Urinary bladder (tissue), 4 donors: ENCODE data around the gene ZNF76. TPM values are rescaled to one million over a fixed set of nuclear protein-coding genes. Genes with fewer than 3 reads are reported as not detected.
A peak's percentile ranks its signal among the peaks of the same experiment; 100 is the strongest.

Experiments
- DNase-seq: peaks from one replicate; pipeline ENCODE4 v3.0.0-alpha.2; 2015; ENCODE audit errors: extremely low spot score
- H3K27ac ChIP-seq: one replicate; pipeline ENCODE4 v1.5.1; 2013; ENCODE audit warnings: low read depth, mild to moderate bottlenecking, moderate library complexity
- H3K36me3 ChIP-seq: one replicate; pipeline ENCODE4 v1.6.1; 2013; ENCODE audit warnings: mild to moderate bottlenecking, moderate library complexity; ENCODE audit not compliant: insufficient read depth
- H3K4me1 ChIP-seq: one replicate; pipeline ENCODE4 v1.6.1; 2013; ENCODE audit warnings: mild to moderate bottlenecking, moderate library complexity; ENCODE audit not compliant: insufficient read depth
- H3K4me3 ChIP-seq: one replicate; pipeline ENCODE4 v1.5.1; 2013; ENCODE audit warnings: low read depth, low read length
- WGBS: extraction: QIAGEN DNeasy Blood & Tissue Kit; methylation state at CpG from one replicate; pipeline ENCODE4 v1.1.7; 2013; 5-methylcytosine and 5-hydroxymethylcytosine counted together
- polyA plus RNA-seq: library from polyadenylated mRNA; stranded (reverse); fragments of 200-250 nt; gene quantifications from one replicate; pipeline ENCODE4 v1.2.3, GENCODE V29; 2013
- total RNA-seq: library from RNA; depleted of rRNA; stranded (reverse); fragments of >200 nt; gene quantifications from one replicate; pipeline ENCODE4 v1.2.3, GENCODE V29; 2014
- donor health status: healthy with polysubstance abuse.
- donor health status: healthy.

Gene ZNF76
- total and polyA plus RNA-seq, 2 donors = 14.5 to 27.8 TPM

- H3K27ac ChIP-seq = no peak overlapping the region
Measured at GRCh38 chr6:35242906-35243305, 16.6 kb upstream of the ZNF76 start.

DNA sequence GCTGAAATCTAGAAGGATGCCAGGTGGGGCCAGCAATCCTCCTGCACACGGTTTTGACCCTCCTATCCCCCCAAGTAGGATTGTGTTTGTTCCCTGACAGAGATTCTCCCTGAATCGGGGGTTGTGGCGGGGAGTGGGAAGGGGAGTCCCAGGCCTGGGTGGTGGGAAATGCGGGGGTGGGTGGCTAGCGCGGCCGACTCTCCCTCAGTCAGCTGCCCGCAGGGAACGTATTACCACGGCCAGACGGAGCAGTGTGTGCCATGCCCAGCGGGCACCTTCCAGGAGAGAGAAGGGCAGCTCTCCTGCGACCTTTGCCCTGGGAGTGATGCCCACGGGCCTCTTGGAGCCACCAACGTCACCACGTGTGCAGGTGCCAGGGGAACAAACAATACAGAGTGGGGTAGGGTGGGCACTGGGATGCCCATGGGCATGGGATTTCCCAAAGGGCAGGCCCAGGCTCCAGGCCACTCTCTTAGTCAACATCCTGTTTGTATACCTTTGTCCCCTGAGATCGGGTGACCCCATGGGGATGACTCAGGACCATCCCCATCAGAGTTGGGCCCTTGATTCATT lies 16.1 kb upstream of the ZNF76 start:
- Histone ChIP-seq H3K4me1 (no peaks in the 10 kb centered on the region), H3K4me3 (no peak overlapping the region), H3K36me3 (no peaks in the 10 kb centered on the region), H3K27ac (no peak overlapping the region)
- DNase-seq = no peak
- WGBS = 88% methylated on average over 17 of the region's 17 CpGs

More at GRCh38 chr6:35242906-35243305, 16.6 kb upstream of the ZNF76 start:
- 94% methylated on average over 13 of the region's 13 CpGs for WGBS
- no peak for DNase-seq
- Histone ChIP-seq H3K4me3 (no peak overlapping the region), H3K36me3 (no peaks in the 10 kb centered on the region), H3K4me1 (no peaks in the 10 kb centered on the region)

GRCh38 chr6:35244551-35244950 lies 15.0 kb upstream of the ZNF76 start:
- Histone ChIP-seq H3K36me3 (no peaks in the 10 kb centered on the region), H3K4me3 (no peak overlapping the region), H3K27ac (no peak overlapping the region), H3K4me1 (no peaks in the 10 kb centered on the region)
- WGBS = 93% methylated on average over 7 of the region's 7 CpGs
- no peak for DNase-seq

DNA sequence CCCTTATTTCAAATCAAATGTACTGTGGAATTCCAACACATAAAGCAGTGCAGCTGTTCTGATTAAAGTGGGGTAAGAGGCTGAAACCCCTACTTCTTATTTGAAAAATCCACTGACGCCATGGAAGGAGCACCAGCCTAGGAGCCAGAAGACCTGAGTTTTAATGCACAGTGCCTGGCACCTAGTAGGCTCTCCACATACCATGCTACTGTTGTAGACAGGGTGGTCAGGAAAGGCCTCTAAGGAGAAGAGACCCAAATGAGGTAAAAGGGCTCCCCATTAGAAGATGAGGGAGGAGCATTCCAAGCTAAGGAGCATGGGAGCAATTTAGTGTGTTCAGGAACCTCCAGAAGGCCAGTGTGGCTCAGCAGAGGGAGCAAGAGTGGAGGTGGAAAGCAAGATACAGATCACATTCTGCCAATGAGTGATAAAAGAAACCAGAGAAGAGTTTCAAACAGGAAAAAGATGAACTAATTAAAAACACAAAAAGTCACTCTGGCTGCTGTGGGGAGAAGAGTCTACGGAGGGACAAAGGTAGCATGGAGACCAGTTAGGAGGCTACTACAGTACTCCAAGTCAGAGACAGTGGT lies 11.8 kb upstream of the ZNF76 start:
- no peak overlapping the region for H3K4me3 ChIP-seq
- H3K4me1 ChIP-seq = no peaks in the 10 kb centered on the region
- DNase-seq = no peak
- H3K27ac ChIP-seq = no peak overlapping the region
- no peaks in the 10 kb centered on the region for H3K36me3 ChIP-seq
- 91% methylated on average over 2 of the region's 2 CpGs for WGBS

- Histone ChIP-seq H3K4me1 (no peaks in the 10 kb centered on the region), H3K4me3 (no peak overlapping the region), H3K36me3 (no peaks in the 10 kb centered on the region), H3K27ac (no peak overlapping the region)
- WGBS = 70% methylated on average over 3 of the region's 3 CpGs
- DNase-seq = no peak
Measured at GRCh38 chr6:35248300-35248699, 11.2 kb upstream of the ZNF76 start.

DNA sequence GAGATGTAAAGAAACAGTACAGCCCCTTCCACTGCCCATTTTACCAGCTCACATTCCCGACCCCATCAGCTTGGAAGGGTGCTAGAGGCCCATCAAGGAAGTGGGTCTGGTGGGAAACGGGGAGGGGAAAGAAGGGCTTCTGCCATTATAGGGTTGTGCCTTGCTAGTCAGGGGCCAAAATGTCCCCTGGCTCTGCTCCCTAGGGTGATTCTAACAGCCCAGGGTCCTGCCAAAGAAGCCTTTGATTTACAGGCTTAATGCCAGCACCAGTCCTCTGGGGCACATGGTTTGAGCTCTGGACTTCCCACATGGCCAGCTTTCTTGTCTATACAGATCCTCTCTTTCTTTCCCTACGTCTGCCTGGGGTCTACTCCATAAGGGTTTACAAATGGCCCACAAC lies 10.6 kb upstream of the ZNF76 start:
- DNase-seq = no peak
- Histone ChIP-seq H3K4me3 (no peak overlapping the region), H3K36me3 (no peaks in the 10 kb centered on the region), H3K4me1 (no peaks in the 10 kb centered on the region), H3K27ac (no peak overlapping the region)
- WGBS = 67% methylated on average over 3 of the region's 3 CpGs

GRCh38 chr6:35251949-35252348 lies 7.6 kb upstream of the ZNF76 start:
- no peak overlapping the region for H3K4me3 ChIP-seq
- H3K36me3 ChIP-seq = no peaks in the 10 kb centered on the region
- DNase-seq = no peak
- H3K27ac ChIP-seq = no peak overlapping the region
- 91% methylated on average over 3 of the region's 3 CpGs for WGBS
- H3K4me1 ChIP-seq = no peaks in the 10 kb centered on the region

DNA sequence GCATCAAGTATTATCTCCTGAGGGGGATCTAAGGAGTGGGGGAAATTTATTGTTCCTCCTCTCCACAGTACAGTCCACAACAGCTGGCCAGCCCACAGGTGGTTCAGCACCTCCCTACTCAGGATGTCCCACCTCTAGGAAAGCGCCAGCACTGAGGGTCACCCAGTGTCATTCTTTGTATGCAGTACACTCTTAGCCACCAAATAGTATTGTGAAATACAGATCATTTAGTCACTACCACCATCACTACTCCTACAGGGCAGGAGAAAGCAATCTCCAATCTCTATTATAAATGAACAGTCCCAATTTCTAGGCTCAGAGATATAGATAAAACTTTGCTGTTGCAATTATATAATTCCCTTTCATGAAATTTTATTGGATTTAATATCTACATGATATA lies 6.3 kb upstream of the ZNF76 start:
- peaks cover under 1% of the 10 kb centered on the region for H3K4me1 ChIP-seq

GRCh38 chr6:35258336-35258735 lies 1.2 kb upstream of the ZNF76 start:
- Histone ChIP-seq H3K4me3 (peak overlapping the region; percentile 92), H3K36me3 (no peaks in the 10 kb centered on the region), H3K4me1 (peaks cover 2% of the 10 kb centered on the region), H3K27ac (no peak overlapping the region)
- WGBS = 25% methylated on average over 7 of the region's 7 CpGs
- no peak for DNase-seq

More for the DNA sequence above, 6.3 kb upstream of the ZNF76 start:
- WGBS = 88% methylated on average over 1 of the region's 1 CpG
- Histone ChIP-seq H3K27ac (no peak overlapping the region), H3K4me3 (no peak overlapping the region), H3K36me3 (no peaks in the 10 kb centered on the region)
- no peak for DNase-seq

GRCh38 chr6:35258858-35259193 lies 709 bp upstream of the ZNF76 start:
- Histone ChIP-seq H3K27ac (peak overlapping the region; percentile 94), H3K4me1 (peaks cover 2% of the 10 kb centered on the region), H3K36me3 (no peaks in the 10 kb centered on the region), H3K4me3 (peak overlapping the region; percentile 92)
- DNase-seq = no peak
- WGBS = under 1% methylated on average over 20 of the region's 20 CpGs

GRCh38 chr6:35259948-35260590 lies 534 bp downstream of the ZNF76 start:
- DNase-seq = no peak
- no peaks in the 10 kb centered on the region for H3K36me3 ChIP-seq
- peak overlapping the region; percentile 94 for H3K27ac ChIP-seq
- peak overlapping the region; percentile 92 for H3K4me3 ChIP-seq
- peaks cover 2% of the 10 kb centered on the region for H3K4me1 ChIP-seq
- WGBS = 6% methylated on average over 23 of the region's 23 CpGs

GRCh38 chr6:35260591-35261570 lies 1.3 kb downstream of the ZNF76 start:
- Histone ChIP-seq H3K36me3 (no peaks in the 10 kb centered on the region), H3K4me3 (no peak overlapping the region), H3K4me1 (peaks cover 2% of the 10 kb centered on the region), H3K27ac (no peak overlapping the region)
- no peak for DNase-seq
- WGBS = 79% methylated on average over 6 of the region's 6 CpGs

GRCh38 chr6:35262596-35262995 lies 3.1 kb downstream of the ZNF76 start:
- H3K27ac ChIP-seq = no peak overlapping the region
- H3K4me1 ChIP-seq = peaks cover 2% of the 10 kb centered on the region
- 64% methylated on average over 2 of the region's 2 CpGs for WGBS
- no peak overlapping the region for H3K4me3 ChIP-seq
- no peak for DNase-seq
- no peaks in the 10 kb centered on the region for H3K36me3 ChIP-seq
